ENCODE results near the gene REPIN1. TPM values are rescaled to one million over a fixed set of nuclear protein-coding genes. Genes with fewer than 3 reads are reported as not detected.

The REPIN1 gene
- polyA plus RNA-seq, 1 of the 3 experiments (the other 2 are of a cell fraction): 91.6 TPM

DNA sequence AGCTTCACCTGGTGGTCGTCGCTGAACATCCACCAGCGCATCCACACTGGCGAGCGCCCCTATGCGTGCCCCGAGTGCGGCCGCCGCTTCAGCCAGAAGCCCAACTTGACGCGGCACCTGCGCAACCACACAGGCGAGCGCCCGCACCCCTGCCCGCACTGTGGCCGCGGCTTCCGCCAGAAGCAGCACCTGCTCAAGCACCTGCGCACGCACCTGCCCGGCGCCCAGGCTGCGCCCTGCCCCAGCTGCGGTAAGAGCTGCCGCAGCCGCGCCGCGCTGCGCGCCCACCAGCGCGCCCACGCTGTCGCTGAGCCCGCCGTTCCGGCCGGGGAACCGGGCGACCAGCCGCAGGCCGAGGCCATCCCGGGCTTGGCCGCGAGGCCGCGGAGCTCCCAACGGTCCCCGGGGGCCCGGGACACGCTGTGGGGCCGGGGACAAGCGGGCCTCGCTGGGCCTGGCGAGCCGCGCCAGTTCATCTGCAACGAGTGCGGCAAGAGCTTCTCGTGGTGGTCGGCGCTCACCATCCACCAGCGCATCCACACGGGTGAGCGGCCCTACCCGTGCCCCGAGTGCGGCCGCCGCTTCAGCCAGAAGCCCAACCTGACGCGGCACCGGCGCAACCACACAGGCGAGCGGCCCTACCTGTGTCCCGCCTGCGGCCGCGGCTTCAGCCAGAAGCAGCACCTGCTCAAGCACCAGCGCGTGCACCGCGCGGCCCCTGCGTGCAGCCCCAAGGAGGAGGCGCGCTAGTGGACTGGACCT is 28.9 kb downstream of the REPIN1 start:
- Histone ChIP-seq H3K79me2 (ENCODE audit: insufficient read depth) (no peaks in the 10 kb centered on the region), H3K4me2 (no peak overlapping the region), H3K4me3 (ENCODE audit: low read depth in 2 of 2, low read length in 1 of 2) (no peak overlapping the region), H3K27ac (ENCODE audit: low read depth in 2 of 2, low read length in 1 of 2) (no peak overlapping the region), H3K9ac (no peak overlapping the region), H4K20me1 (ENCODE audit: insufficient read depth) (no peaks in the 10 kb centered on the region), H3K36me3 (replicated peaks in 1 of 2; ENCODE audit: control insufficient read depth in 1 of 2, insufficient read depth in 2 of 2, low read length in 1 of 2) (peaks cover 0 to 17% of the 10 kb centered on the region in 2 experiments), H2AFZ (ENCODE audit: low read depth) (no peak overlapping the region), H3K9me2 (no peaks in the 10 kb centered on the region), H3K9me3 (no peaks in the 10 kb centered on the region), H3K27me3 (ENCODE audit: insufficient read depth) (no peaks in the 10 kb centered on the region), H3K4me1 (ENCODE audit: control insufficient read depth in 1 of 2, insufficient read depth in 2 of 2, low read depth in 1 of 2, low read length in 1 of 2) (peaks cover 15 to 18% of the 10 kb centered on the region in 2 experiments), H3F3A (replicated peaks; ENCODE audit: insufficient read depth) (peaks cover 11% of the 10 kb centered on the region)
- no peak for DNase-seq
- POLR2A ChIA-PET: no interaction called here
- 98% methylated on average over 41 of the region's 91 CpGs for WGBS (ENCODE audit: low lambda C conversion rate)
- TF ChIP-seq, protein P1, sequence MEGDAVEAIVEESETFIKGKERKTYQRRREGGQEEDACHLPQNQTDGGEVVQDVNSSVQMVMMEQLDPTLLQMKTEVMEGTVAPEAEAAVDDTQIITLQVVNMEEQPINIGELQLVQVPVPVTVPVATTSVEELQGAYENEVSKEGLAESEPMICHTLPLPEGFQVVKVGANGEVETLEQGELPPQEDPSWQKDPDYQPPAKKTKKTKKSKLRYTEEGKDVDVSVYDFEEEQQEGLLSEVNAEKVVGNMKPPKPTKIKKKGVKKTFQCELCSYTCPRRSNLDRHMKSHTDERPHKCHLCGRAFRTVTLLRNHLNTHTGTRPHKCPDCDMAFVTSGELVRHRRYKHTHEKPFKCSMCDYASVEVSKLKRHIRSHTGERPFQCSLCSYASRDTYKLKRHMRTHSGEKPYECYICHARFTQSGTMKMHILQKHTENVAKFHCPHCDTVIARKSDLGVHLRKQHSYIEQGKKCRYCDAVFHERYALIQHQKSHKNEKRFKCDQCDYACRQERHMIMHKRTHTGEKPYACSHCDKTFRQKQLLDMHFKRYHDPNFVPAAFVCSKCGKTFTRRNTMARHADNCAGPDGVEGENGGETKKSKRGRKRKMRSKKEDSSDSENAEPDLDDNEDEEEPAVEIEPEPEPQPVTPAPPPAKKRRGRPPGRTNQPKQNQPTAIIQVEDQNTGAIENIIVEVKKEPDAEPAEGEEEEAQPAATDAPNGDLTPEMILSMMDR (IDR thresholded peaks at IDR 0.05): no peak
- TF ChIP-seq, protein P2, sequence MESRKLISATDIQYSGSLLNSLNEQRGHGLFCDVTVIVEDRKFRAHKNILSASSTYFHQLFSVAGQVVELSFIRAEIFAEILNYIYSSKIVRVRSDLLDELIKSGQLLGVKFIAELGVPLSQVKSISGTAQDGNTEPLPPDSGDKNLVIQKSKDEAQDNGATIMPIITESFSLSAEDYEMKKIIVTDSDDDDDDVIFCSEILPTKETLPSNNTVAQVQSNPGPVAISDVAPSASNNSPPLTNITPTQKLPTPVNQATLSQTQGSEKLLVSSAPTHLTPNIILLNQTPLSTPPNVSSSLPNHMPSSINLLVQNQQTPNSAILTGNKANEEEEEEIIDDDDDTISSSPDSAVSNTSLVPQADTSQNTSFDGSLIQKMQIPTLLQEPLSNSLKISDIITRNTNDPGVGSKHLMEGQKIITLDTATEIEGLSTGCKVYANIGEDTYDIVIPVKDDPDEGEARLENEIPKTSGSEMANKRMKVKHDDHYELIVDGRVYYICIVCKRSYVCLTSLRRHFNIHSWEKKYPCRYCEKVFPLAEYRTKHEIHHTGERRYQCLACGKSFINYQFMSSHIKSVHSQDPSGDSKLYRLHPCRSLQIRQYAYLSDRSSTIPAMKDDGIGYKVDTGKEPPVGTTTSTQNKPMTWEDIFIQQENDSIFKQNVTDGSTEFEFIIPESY (IDR thresholded peaks at IDR 0.05; ENCODE audit: borderline replicate concordance, low read depth): no peak
- TF ChIP-seq SMC3 (IDR thresholded peaks at IDR 0.05; ENCODE audit: low read depth, low read length) (no peak), JUND (IDR thresholded peaks at IDR 0.05) (no peak), TCF12 (IDR thresholded peaks at IDR 0.05) (no peak), MXI1 (IDR thresholded peaks at IDR 0.05; ENCODE audit: low read depth, low read length) (no peak), POLR2AphosphoS5 (IDR thresholded peaks at IDR 0.05; ENCODE audit: low read depth, low read length) (no peak), RFX5 (IDR thresholded peaks at IDR 0.05; ENCODE audit: low read length) (no peak), GABPA (IDR thresholded peaks at IDR 0.05; ENCODE audit: low read depth) (no peak), NRF1 (IDR thresholded peaks at IDR 0.05; ENCODE audit: low read depth, low read length) (no peak), SIN3A (IDR thresholded peaks at IDR 0.05; ENCODE audit: borderline replicate concordance, low read depth, low read length) (no peak)
- TF ChIP-seq, protein P3, sequence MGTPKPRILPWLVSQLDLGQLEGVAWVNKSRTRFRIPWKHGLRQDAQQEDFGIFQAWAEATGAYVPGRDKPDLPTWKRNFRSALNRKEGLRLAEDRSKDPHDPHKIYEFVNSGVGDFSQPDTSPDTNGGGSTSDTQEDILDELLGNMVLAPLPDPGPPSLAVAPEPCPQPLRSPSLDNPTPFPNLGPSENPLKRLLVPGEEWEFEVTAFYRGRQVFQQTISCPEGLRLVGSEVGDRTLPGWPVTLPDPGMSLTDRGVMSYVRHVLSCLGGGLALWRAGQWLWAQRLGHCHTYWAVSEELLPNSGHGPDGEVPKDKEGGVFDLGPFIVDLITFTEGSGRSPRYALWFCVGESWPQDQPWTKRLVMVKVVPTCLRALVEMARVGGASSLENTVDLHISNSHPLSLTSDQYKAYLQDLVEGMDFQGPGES (IDR thresholded peaks at IDR 0.05; ENCODE audit: low read depth, low read length): no peak
- TF ChIP-seq, protein P4, sequence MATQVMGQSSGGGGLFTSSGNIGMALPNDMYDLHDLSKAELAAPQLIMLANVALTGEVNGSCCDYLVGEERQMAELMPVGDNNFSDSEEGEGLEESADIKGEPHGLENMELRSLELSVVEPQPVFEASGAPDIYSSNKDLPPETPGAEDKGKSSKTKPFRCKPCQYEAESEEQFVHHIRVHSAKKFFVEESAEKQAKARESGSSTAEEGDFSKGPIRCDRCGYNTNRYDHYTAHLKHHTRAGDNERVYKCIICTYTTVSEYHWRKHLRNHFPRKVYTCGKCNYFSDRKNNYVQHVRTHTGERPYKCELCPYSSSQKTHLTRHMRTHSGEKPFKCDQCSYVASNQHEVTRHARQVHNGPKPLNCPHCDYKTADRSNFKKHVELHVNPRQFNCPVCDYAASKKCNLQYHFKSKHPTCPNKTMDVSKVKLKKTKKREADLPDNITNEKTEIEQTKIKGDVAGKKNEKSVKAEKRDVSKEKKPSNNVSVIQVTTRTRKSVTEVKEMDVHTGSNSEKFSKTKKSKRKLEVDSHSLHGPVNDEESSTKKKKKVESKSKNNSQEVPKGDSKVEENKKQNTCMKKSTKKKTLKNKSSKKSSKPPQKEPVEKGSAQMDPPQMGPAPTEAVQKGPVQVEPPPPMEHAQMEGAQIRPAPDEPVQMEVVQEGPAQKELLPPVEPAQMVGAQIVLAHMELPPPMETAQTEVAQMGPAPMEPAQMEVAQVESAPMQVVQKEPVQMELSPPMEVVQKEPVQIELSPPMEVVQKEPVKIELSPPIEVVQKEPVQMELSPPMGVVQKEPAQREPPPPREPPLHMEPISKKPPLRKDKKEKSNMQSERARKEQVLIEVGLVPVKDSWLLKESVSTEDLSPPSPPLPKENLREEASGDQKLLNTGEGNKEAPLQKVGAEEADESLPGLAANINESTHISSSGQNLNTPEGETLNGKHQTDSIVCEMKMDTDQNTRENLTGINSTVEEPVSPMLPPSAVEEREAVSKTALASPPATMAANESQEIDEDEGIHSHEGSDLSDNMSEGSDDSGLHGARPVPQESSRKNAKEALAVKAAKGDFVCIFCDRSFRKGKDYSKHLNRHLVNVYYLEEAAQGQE (IDR thresholded peaks at IDR 0.05; ENCODE audit: low read depth, low read length): no peak
- TF ChIP-seq, protein P5, sequence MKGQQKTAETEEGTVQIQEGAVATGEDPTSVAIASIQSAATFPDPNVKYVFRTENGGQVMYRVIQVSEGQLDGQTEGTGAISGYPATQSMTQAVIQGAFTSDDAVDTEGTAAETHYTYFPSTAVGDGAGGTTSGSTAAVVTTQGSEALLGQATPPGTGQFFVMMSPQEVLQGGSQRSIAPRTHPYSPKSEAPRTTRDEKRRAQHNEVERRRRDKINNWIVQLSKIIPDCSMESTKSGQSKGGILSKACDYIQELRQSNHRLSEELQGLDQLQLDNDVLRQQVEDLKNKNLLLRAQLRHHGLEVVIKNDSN (IDR thresholded peaks at IDR 0.05; ENCODE audit: borderline replicate concordance, low read depth): no peak
- TF ChIP-seq, protein P6, sequence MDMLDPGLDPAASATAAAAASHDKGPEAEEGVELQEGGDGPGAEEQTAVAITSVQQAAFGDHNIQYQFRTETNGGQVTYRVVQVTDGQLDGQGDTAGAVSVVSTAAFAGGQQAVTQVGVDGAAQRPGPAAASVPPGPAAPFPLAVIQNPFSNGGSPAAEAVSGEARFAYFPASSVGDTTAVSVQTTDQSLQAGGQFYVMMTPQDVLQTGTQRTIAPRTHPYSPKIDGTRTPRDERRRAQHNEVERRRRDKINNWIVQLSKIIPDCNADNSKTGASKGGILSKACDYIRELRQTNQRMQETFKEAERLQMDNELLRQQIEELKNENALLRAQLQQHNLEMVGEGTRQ (IDR thresholded peaks at IDR 0.05; ENCODE audit: borderline replicate concordance, low read depth, low read length): no peak
- CTCF ChIA-PET: interaction anchor here (0.6 kb wide), 1 partner anchor 678 kb away, joined by 3 read pairs; no protein-coding TSS in a partner anchor
